DND-41 (cell line): Measurements from ENCODE around the gene PTGFRN.

Source experiments
- CTCF ChIP-seq: IDR thresholded peaks from 2 replicates; pipeline ENCODE4 v1.5.1; 2012; ENCODE audit warnings: borderline replicate concordance, low read length, moderate library complexity, mild to moderate bottlenecking; ENCODE audit not compliant: poor library complexity, severe bottlenecking; ENCODE audit errors: extremely low read depth
- EZH2 ChIP-seq: IDR thresholded peaks from 3 replicates; pipeline ENCODE4 v1.6.1; 2012; ENCODE audit warnings: borderline replicate concordance, low read depth, mild to moderate bottlenecking, moderate library complexity, low read length, inconsistent platforms; ENCODE audit not compliant: severe bottlenecking

DNA sequence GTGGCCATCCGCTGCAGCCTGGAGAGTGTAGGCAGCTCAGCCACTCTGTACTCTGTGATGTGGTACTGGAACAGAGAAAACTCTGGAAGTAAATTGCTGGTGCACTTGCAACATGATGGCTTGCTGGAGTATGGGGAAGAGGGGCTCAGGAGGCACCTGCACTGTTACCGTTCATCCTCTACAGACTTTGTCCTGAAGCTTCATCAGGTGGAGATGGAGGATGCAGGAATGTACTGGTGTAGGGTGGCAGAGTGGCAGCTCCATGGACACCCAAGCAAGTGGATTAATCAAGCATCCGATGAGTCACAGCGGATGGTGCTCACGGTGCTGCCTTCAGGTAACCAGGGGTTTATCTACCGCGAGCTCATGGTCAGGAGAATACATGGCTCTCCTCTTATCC, 115.9 kb downstream of the PTGFRN start:
- TF ChIP-seq EZH2, result no peak
- no peak for TF ChIP-seq CTCF
